Measurements from ENCODE around the gene BLMH. TPM values are rescaled to one million over a fixed set of nuclear protein-coding genes. Genes with fewer than 3 reads are reported as not detected.

BLMH gene
- total RNA-seq, 2 donors from 2014 or later = 10.8 to 13.9 TPM

DNA sequence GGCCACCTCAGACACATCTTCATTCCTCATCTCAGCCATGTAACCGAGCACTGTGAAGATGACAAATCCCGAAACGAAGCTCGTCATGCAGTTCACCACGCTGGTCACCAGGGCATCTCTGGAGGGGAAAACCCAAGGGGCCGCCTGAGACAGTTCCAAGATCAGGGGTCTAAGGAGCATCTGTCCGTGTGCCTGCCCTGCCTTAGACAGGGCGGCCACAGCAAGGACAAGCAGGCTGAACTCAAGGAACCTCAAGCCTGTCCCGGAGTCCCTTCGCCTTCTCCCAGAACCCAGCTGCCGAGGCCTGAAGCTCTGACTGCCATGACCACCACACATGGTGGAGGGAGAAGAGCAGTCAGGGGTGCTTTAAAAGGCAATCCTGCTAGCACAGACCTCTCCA, 79.0 kb downstream of the BLMH start:
- no peak overlapping the region for H3K4me3 ChIP-seq
- no peak for DNase-seq (ENCODE audit: low spot score)
- no peaks in the 10 kb centered on the region for H3K36me3 ChIP-seq
- TF ChIP-seq, protein P1, sequence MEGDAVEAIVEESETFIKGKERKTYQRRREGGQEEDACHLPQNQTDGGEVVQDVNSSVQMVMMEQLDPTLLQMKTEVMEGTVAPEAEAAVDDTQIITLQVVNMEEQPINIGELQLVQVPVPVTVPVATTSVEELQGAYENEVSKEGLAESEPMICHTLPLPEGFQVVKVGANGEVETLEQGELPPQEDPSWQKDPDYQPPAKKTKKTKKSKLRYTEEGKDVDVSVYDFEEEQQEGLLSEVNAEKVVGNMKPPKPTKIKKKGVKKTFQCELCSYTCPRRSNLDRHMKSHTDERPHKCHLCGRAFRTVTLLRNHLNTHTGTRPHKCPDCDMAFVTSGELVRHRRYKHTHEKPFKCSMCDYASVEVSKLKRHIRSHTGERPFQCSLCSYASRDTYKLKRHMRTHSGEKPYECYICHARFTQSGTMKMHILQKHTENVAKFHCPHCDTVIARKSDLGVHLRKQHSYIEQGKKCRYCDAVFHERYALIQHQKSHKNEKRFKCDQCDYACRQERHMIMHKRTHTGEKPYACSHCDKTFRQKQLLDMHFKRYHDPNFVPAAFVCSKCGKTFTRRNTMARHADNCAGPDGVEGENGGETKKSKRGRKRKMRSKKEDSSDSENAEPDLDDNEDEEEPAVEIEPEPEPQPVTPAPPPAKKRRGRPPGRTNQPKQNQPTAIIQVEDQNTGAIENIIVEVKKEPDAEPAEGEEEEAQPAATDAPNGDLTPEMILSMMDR (IDR thresholded peaks at IDR 0.05) = no peak
- no peaks in the 10 kb centered on the region for H3K4me1 ChIP-seq
- H3K27me3 ChIP-seq = no peaks in the 10 kb centered on the region
- no peak overlapping the region for H3K27ac ChIP-seq
- no peaks in the 10 kb centered on the region for H3K9me3 ChIP-seq

DNA sequence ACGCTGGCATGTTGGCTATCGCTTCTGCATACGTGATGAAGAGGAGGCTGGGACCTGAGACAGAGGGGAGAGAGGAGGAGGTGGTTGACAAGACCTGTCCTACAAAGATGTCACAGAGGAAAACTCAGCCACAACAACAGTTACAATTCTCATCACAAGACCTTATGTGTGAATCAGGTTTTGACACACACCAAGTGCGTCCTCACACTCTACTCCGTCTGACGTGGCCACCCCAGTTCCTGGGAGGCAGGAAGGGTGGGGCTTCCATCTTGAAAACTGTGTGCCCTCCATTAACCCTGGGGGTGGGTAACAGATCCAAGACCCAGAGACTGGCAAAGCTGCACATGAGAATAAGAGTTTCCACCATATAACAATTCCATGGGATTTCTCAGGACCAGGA, 80.4 kb downstream of the BLMH start:
- Histone ChIP-seq H3K27me3 (no peaks in the 10 kb centered on the region), H3K4me3 (no peak overlapping the region), H3K27ac (no peak overlapping the region), H3K9me3 (no peaks in the 10 kb centered on the region), H3K36me3 (no peaks in the 10 kb centered on the region), H3K4me1 (no peaks in the 10 kb centered on the region)
- TF ChIP-seq, protein P1 (IDR thresholded peaks at IDR 0.05) = no peak
- DNase-seq (ENCODE audit: low spot score) = no peak

- H3K9me3 ChIP-seq = no peaks in the 10 kb centered on the region
- H3K36me3 ChIP-seq = no peaks in the 10 kb centered on the region
- TF ChIP-seq, protein P1 (IDR thresholded peaks at IDR 0.05) = no peak
- H3K27me3 ChIP-seq = no peaks in the 10 kb centered on the region
- H3K27ac ChIP-seq = no peak overlapping the region
- H3K4me3 ChIP-seq = no peak overlapping the region
- no peak for DNase-seq (ENCODE audit: low spot score)
- no peaks in the 10 kb centered on the region for H3K4me1 ChIP-seq
Measured at GRCh38 chr17:30210901-30211300, 80.8 kb downstream of the BLMH start.

DNA sequence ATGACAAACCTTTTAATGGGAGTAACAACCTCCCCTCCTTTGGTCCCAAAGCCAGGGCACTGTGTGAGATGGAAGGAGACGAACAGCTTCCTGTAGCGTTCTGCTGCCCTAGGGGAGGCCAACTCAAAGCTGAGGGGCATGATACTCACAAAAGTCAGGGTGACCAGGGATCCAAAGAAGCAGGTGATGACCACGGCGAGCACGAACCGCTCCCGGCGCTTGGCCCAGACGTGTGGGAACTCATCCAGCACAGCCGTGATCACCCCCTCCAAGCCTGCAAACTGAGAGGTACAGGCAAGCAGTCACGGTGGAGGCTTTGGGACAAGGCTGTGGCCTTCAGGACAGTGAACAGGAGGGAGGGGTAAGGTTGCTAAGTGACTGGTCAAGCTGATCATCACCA, 81.4 kb downstream of the BLMH start:
- TF ChIP-seq, protein P1 (IDR thresholded peaks at IDR 0.05) = no peak
- H3K4me1 ChIP-seq = no peaks in the 10 kb centered on the region
- H3K36me3 ChIP-seq = no peaks in the 10 kb centered on the region
- no peaks in the 10 kb centered on the region for H3K27me3 ChIP-seq
- DNase-seq (ENCODE audit: low spot score) = no peak
- H3K9me3 ChIP-seq = no peaks in the 10 kb centered on the region
- no peak overlapping the region for H3K27ac ChIP-seq
- H3K4me3 ChIP-seq = no peak overlapping the region

- H3K4me3 ChIP-seq = no peak overlapping the region
- no peaks in the 10 kb centered on the region for H3K4me1 ChIP-seq
- H3K9me3 ChIP-seq = no peaks in the 10 kb centered on the region
- H3K27ac ChIP-seq = no peak overlapping the region
- TF ChIP-seq, protein P1 (IDR thresholded peaks at IDR 0.05) = no peak
- H3K27me3 ChIP-seq = no peaks in the 10 kb centered on the region
- H3K36me3 ChIP-seq = no peaks in the 10 kb centered on the region
- no peak for DNase-seq (ENCODE audit: low spot score)
Measured at GRCh38 chr17:30209930-30210329, 81.8 kb downstream of the BLMH start.

GRCh38 chr17:30208214-30208613, 83.5 kb downstream of the BLMH start:
- TF ChIP-seq, protein P1 (IDR thresholded peaks at IDR 0.05) = no peak
- Histone ChIP-seq H3K4me3 (no peak overlapping the region), H3K27ac (no peak overlapping the region), H3K9me3 (no peaks in the 10 kb centered on the region), H3K27me3 (no peaks in the 10 kb centered on the region), H3K36me3 (no peaks in the 10 kb centered on the region), H3K4me1 (no peaks in the 10 kb centered on the region)
- no peak for DNase-seq (ENCODE audit: low spot score)

All from right atrium auricular region (tissue), 2 donors.